Endometrium (tissue), 2 donors: ENCODE data around the gene CD163L1.
"Not testable (repeated sequence)": the region's sequence is repeated elsewhere in the genome, so short reads cannot be mapped to it uniquely, and the experiment has no call there.

ENCODE experiments used
- FAIRE-seq: peaks from 2 replicates; lab custom pipeline; 2012; peaks lifted over from hg19 to GRCh38; lab: Jason Lieb, UNC
- donor health status: control.
- donor health status: control.

Gene CD163L1

DNA sequence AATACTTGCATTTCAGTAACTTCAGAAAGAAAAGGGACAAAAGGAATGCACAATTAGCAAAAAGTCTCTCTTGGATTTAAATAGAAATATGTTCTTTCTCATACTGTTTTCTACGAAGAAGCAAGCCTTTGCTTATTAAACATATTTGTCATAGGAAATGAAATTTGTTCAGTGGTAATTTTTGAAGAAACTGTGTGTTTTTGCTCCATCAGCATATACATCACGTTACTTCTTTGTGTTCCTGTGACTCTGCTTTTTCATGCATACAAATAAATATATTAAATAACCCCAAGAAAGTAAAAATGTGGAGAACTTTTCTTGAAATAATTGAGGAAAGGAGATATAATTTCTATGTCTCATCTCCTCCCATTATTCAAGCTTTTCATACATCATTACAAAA, 39.7 kb downstream of the CD163L1 start:
- no peak for FAIRE-seq

DNA sequence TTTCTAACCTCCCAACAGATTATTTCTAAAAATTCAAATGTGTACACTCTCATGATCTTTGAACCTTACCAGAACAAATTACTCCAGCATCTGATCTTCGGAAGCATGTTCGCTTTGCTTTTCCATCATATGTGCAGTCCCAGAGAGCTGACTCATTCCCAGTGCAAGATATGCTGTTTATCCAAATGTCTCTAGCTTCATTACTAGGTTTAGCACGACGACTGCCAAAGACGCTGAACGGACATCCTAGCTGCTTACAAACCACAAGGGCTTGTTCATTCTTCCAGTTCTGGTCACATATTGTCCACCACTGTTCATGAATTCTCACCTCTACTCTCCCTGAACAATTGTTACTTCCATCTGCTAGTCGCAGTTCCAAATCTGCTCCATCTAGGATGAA, 40.5 kb downstream of the CD163L1 start:
- no peak for FAIRE-seq

DNA sequence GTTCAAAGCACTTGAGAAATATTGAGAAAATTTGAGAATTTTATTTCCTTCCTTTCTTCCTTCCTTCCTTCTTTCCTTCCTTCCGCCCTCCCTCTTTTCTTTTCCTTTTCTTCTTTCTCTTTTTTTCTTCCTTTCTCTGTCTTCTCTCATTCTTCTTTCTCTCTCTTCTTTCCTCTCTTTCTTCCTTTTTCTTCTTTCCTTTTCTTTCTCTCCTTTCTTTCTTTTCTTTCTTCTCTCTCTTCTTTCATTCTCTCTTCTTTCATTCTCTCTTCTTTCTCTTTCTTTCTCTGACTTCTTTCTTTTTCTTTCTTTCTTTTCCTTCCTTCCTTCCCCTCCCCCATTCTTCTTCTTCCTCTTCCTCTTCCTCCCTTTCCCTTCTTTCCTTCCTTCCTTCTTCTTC, 44.9 kb downstream of the CD163L1 start:
- no peak for FAIRE-seq

DNA sequence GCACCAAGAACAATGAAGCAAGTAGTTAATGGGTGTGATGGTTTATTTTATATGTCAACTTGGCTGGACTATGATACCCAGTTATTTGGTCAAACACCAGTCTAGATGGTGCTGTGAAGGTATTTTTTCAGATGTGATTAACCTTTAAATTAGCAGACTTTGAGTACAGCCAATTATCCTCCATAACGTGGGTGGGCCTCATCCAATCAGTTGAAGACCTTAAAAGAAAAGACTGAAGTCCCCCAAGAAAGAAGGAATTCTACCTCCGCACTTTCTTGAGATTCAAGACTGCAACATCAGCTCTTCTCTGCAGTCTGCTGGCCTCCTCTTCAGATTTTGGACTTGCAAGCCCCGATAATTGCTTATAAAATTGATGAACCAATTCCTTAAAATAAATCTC, 47.5 kb downstream of the CD163L1 start:
- no peak for FAIRE-seq

DNA sequence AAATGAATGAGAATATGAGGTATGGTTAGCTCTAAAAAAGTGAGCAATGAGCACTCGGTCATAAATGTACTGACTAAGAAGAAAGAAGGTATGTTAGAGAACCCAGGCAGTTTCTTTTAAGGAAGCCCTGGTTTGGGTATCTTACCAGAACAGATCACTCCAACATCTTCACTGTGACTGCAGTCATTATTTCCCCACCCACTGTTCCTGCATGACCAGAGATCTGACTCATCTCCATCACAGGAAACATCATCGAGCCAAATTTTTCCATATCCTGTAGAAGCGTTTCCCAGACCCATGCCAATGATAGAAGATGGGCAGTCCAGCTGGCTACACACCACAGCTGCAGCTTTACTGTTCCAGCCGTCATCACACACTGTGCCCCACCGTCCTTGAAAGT, 48.0 kb downstream of the CD163L1 start:
- FAIRE-seq = no peak

DNA sequence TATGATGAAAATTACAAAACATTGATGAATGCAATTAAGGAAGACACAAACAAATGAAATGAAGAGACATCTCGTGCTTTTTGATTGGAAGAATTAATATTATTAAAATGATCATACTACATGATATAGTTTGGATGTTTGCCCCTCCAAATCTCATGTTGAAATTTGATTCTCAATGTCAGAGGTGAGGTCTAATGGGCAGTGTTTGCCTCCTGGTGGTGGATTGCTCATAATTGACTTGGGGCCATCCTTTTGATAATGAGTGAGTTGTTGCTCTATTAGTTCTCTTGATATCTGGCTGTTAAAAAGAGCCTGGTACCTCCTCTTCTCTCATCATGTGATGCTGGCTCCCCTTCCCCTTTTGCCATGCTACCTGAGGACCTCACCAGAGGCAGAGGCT, 56.7 kb downstream of the CD163L1 start:
- FAIRE-seq = no peak

DNA sequence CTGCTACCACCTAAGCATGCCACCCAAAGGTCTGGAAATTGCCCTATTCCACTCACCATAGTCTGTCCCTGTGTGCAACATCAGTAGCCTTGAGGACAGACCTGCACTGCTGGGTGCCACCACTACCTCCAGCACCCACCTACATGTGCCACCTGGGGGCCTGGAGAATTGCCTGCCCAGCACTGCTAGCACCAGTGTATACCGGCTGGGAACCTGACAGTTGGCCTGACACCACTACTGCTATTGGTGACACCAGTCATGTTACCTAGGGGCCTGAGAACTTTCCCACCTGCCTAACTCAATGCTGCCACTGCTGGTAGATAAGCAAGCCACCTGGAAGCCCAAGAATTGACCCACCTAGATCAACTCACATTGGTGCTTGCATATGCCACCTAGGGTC, 60.8 kb downstream of the CD163L1 start:
- FAIRE-seq = no peak

DNA sequence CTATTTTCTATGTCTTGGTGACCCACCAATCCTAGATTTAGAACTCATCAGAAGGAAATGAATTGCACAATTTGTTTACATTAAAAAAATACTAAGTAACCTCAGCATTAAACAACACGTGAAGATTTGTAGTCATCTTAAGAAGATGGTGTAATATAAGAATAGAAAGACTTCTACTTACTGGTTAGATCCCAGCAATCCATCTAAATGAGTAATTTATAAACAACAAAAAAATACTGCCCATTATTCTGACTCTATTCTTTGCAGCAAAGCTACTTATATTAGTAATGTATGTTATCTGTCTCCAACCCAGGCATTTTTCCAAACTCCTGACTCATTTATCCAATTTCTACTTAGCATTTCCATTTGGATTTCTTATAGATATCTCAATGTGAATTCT, 67.8 kb downstream of the CD163L1 start:
- FAIRE-seq = no peak

DNA sequence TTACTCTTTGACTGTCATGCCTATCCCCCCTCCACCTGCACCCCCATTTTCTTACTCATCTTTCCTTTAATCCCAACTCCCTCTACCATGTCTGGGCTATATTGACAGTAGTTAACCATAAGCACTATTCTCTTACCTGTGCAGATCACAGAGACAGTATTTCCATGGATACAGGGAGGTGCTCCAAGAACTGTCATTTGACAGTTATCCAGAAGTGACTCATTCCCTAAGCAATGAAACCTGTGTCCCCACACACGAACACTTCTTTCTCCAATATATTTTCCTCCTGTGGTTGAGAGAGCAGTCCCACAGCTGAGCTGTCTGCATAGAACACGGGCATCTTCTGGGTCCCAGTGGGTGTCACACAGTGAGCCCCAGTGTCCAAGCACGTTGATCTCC, 68.8 kb downstream of the CD163L1 start:
- no peak for FAIRE-seq

DNA sequence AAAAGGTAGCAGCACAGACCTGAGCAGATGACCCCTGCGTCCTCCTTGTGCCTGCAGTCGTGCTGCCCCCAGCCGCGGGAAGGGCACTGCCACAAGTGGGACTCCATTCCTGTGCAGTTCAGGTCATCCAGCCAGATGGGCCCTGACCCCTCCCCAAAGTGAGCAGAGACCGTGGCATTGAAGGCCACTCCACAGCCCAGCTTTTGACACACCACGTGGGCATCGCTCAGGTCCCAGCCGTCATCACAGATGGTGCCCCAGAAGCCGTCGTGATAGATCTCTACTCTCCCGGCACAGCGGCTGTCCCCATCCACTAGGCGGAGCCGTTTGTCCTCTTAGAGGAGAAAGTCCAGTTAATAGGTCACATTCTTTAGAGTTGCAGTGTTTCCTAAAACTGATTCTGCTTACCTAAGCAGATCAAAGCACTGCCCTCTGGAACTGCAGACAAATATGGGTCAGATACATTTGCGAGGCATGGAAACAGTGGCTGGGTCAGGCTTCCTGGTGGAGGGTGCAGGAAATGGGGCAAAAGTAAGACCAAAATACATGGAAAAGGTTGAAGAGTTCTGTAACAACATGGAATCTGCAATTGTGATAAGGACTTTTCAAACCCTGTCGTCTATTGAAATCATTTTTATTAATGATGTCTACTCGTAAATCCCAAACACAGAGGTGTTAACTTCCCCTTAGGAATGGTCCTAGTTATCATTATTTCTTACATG, 69.4 kb downstream of the CD163L1 start:
- FAIRE-seq = no peak

DNA sequence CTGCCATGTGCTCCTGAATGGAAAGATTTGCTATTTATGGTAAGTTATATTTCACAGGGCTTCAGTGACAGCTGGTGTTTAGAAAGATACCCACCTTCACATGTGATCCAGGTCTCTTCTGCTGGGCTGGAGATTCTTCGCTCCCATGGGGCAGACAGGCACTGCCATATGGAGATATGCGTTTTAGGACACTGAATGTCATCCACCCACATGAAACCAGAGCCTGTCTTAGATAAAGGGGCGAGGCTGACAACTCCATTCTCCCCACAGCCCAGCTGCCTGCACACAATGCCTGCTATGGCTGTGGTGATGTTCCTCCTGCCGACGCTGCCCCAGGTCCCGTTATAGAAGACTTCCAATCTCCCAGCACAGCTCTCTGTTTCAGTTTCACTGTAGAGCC, 70.7 kb downstream of the CD163L1 start:
- no peak for FAIRE-seq

DNA sequence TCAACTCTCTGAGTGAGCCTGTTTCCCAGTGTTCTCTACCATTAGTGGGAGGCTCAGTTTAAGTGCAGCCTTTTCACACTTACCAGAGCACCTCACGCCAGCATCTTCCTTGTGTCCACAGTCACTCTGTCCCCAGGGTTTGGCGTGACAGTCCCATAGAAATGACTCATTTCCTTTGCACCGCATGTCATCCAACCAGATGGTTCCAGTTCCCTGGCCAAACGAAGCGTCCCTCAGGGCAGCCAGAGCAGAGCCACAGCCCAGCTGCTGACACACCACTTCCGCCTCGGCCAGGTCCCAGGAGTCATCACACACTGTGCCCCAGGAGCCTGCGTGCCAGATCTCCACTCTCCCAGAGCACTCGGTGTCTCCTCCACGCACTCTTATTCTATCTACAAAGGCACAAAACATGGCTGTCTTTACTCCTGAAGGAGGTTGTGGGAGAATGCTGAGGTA, 74.7 kb downstream of the CD163L1 start:
- FAIRE-seq = no peak

DNA sequence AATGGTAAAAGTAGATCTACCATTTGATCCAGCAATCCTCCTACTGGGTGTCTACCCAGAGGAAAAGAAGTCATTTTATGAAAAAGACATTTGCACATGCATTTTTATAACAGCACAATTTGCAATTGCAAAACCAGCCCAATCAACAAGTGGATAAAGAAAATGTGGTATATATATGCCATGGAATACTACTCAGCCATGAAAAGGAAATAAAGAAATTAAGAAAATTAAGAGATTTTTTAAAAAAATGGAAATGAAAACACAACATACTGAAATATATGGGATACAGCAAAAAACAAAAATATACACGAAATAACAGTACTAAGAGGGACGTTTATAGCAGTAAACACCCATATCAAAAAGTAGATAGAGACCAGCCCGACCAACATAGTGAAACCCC, 81.2 kb downstream of the CD163L1 start:
- FAIRE-seq = no peak

DNA sequence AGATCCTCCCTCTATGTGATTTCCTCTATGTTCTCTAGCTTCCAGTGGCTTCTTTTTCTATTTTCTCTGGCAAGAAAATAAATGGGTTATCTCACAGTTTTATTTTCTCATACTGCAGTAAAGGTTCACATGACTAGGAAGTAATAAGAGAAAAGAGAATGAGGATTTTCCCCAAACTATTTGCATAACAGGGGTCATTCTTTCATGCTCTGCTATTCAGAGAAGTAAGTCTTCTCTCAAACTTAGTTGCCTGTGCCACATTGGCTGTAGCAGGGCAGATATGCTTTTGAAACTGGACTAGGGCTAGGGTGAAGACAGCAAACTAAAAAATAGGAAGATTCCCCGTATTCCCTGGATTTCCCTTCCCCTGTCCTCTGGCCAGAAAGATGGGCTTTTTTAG, 82.7 kb downstream of the CD163L1 start:
- FAIRE-seq = no peak

DNA sequence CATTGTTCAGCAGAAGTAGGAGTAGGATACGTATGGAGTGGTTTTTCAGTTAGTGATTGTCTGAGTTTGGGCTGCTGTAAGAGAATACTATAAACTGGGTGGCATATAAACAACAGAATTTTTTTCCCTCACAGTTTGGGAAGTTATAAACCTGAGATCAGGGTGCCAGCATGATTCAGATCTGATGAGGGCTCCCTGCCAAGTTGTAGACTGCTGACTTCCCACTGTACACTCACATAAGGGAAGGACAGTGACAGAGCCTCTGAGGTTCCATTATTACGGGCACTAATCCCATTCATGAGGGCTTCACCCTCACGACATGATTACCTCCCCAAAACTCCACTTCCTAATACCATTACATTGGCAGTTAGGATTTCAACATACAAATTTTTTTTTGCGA, 89.4 kb downstream of the CD163L1 start:
- no peak for FAIRE-seq

DNA sequence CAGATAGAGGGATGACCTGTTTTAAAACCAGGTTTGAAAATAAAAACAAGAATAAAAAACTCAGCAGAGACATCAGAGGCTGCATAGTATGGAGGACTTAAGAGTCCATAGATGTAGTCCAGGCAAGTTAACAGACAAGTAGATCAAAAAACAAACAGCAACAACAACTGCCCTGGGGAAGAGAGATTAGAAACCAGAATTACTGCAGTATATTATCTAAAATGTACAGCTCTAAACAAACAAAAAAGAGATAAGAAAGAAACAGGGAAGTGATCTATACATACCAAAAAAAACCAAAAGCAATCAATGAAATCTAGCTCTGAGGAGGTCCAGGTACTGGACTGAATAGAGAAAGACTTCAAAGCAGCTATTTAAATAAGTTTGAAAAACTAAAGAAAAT, 91.3 kb downstream of the CD163L1 start:
- FAIRE-seq = no peak

DNA sequence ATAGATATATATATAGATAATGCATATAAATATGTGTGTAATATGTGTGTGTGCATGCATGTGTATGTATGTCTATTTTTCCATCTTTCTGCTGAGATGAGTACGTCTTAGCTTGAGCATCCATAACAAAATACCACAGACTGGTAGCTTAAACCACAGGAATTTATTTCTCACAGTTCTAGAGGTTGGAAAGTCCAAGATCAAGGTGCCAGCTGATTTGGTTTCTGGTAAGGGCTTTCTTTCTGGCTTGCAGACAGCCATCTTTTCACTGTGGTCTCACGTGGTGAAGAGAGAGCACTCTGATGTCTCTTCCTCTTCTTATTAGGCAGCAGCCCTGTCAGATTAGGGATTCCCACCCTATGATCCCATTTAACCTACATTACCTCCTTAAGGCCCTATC, 92.8 kb downstream of the CD163L1 start:
- FAIRE-seq = no peak

DNA sequence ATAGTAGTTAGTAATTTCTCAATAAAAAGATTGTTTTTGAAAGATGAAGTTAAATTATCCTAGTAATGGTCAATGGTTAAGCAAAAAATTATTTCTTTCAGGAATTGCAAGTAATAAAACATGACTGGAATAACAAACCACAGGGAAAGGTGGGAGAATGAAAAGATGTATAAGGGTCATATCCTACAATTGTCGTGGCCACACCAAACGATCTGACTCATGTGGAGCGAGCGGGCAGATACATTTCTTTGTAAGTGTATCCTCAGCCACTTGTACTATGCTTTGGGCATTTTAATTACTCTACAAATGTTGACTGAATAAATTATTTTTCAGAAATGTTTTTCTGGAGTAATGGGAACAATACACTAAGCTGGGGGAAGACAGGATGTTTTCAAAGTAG, 94.5 kb downstream of the CD163L1 start:
- FAIRE-seq = no peak

DNA sequence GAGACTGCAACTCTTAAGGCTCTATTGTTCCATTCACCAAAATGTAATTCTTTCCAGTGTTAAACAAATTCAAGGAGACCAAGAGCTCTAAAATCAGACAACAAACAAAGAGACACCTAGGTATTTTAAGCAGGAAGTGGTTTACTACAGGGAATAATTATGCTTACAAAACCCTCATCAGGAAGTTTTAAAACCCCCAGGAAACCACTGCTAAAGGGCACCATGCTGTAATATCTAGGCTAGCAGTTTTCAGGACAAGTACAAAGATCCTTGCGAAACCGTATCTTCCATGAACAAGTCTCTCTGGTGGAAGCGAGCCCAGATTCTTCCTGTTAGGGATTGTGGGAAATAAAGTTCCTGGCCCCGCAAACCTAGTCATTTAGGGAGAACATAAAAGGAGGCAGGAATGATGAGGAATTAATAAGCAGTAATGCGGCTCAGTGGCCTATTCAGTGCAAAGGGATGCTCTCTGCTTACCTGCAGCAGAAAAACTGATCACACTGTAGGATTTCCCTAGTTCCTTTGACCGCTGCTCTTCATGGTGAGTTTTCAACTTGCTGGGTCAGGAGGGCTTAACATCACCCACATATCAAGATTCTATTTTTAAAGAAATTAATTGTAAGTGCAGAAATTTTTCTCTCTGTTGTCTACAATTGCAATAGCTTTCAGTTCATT, 97.3 kb downstream of the CD163L1 start:
- no peak for FAIRE-seq

DNA sequence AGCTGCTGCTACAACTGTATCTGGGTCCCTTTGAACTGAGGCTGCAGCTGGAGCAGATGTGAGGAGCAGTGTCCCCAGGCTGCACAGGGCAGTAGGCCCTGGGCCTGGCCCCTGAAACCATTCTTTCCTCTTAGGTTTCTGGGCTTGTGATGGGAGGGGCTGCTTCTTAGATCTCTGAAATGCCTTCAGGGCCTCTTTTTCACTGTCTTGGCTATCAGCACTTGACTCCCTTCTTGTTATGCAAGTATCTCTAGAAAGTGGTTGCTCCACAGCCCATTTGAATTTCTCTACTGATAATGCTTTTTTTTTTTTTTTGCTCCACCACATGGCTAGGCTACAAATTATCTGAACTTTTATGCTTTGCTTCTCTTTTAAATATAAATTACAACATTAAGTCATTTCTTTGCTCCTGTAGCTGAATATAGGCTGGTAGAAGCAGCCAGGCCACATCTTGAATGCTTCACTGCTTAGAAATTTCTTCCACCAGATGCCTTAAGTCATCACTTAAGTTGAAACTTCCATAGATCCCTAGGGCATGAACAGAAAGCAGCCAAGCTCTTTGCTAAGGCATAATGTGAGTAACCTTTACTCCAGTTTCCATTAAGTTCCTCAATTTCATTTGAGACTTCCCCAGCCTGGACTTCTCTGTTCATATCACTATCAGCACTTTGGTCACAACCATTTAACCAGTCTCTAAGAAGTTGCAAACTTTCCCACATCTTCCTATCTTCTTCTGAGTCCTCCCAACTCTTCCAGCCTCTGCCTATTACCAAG, 98.9 kb downstream of the CD163L1 start:
- FAIRE-seq = no peak

DNA sequence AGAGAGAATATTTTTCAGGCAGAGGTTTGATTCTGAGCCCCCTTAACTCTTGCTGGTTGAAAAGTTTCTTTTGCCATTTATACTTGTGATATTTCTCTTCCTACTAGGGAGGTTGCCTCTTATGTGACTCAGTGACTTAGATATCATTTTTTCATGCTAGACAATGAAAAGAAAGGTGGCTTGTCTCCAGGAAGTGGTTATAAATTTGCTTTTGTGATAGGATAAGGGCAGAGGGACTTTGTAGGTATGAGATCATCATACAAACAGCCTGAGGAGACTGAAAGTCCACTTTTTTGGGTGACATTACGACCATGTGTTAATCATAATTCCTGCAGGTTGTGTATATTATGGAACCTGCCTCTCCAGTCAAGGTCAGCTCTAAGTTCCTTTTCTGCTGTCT, 104.3 kb downstream of the CD163L1 start:
- no peak for FAIRE-seq

DNA sequence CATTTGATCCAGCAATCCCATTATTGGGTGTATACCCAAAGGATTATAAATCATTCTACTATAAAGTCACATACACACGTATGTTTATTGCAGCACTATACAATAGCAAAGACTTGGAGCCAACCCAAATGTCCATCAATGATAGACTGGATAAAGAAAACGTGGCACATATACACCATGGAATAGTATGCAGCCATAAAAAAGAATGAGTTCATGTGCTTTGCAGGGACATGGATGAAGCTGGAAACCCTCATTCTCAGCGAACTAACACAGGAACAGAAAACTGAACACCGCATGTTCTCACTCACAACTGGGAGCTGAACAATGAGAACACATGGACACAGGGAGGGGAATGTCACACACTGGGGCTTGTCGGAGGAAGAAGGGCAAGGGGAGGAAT, 106.2 kb downstream of the CD163L1 start:
- FAIRE-seq = not testable (repeated sequence)

DNA sequence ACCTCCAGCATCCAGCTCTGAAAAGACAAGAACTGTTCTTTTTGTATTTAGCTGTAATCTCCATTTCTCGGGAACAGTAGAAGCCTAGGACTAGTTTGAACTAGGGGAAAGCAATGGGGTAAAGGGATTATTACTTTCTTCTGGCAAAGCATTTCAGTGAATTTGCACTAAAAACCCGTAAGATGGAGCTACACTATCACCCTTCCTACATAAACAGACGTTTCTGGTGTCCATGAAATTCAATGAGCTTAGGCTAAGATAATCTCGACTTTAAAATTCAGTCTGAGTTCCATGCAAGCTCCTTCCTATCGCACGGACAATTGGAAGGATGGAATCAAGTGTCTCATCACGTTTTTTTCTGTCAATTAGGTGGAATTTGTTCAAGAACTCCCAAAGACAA, 116.0 kb downstream of the CD163L1 start:
- no peak for FAIRE-seq
